PFSK-1 (cell line): Measurements from ENCODE around the gene DCBLD2.

Source experiments
- POLR2AphosphoS5 ChIP-seq: IDR thresholded peaks from 2 replicates; pipeline ENCODE4 v1.6.1; 2012; ENCODE audit warnings: low read depth, mild to moderate bottlenecking, control low read depth, low read length, moderate library complexity
- SIN3A ChIP-seq: IDR thresholded peaks from 2 replicates; pipeline ENCODE4 v1.6.1; 2012; ENCODE audit warnings: mild to moderate bottlenecking, low read length, moderate library complexity, borderline replicate concordance; ENCODE audit not compliant: insufficient read depth
- TAF1 ChIP-seq: IDR thresholded peaks from 2 replicates; pipeline ENCODE4 v1.6.1; 2012; ENCODE audit warnings: low read length, control low read depth, borderline replicate concordance; ENCODE audit not compliant: insufficient read depth
- TF ChIP-seq, protein P1 (sequence below), 2 experiments: IDR thresholded peaks; 2 replicates each; pipeline versions ENCODE4 v1.6.1 to v1.8.0; 2011 to 2012; ENCODE audit warnings: low read depth in 2 of 2, low read length in 2 of 2, control low read depth in 1 of 2, inconsistent platforms in 1 of 2, mild to moderate bottlenecking in 1 of 2, moderate library complexity in 1 of 2; ENCODE audit not compliant: insufficient read depth in 1 of 2

- TF ChIP-seq POLR2AphosphoS5 (no peak), SIN3A (no peak), TAF1 (no peak)
- TF ChIP-seq, protein P1, sequence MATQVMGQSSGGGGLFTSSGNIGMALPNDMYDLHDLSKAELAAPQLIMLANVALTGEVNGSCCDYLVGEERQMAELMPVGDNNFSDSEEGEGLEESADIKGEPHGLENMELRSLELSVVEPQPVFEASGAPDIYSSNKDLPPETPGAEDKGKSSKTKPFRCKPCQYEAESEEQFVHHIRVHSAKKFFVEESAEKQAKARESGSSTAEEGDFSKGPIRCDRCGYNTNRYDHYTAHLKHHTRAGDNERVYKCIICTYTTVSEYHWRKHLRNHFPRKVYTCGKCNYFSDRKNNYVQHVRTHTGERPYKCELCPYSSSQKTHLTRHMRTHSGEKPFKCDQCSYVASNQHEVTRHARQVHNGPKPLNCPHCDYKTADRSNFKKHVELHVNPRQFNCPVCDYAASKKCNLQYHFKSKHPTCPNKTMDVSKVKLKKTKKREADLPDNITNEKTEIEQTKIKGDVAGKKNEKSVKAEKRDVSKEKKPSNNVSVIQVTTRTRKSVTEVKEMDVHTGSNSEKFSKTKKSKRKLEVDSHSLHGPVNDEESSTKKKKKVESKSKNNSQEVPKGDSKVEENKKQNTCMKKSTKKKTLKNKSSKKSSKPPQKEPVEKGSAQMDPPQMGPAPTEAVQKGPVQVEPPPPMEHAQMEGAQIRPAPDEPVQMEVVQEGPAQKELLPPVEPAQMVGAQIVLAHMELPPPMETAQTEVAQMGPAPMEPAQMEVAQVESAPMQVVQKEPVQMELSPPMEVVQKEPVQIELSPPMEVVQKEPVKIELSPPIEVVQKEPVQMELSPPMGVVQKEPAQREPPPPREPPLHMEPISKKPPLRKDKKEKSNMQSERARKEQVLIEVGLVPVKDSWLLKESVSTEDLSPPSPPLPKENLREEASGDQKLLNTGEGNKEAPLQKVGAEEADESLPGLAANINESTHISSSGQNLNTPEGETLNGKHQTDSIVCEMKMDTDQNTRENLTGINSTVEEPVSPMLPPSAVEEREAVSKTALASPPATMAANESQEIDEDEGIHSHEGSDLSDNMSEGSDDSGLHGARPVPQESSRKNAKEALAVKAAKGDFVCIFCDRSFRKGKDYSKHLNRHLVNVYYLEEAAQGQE (IDR thresholded peaks at IDR 0.05; ENCODE audit: insufficient read depth in 1 of 2, low read depth in 2 of 2, low read length in 2 of 2): no peak
Measured at GRCh38 chr3:98761643-98762229, 139.8 kb downstream of the DCBLD2 start.
